GM21526 (cell line): ENCODE data around the gene FGF3.
"Not testable (repeated sequence)": the region's sequence is repeated elsewhere in the genome, so short reads cannot be mapped to it uniquely, and the experiment has no call there.

Experiments
- ATAC-seq: cut with Tn5 transposase; IDR thresholded peaks from one replicate; pipeline ENCODE4 v1.9.1; 2021; ENCODE audit warnings: moderate library complexity; ENCODE audit not compliant: unreplicated experiment, low FRiP score

The FGF3 gene

DNA sequence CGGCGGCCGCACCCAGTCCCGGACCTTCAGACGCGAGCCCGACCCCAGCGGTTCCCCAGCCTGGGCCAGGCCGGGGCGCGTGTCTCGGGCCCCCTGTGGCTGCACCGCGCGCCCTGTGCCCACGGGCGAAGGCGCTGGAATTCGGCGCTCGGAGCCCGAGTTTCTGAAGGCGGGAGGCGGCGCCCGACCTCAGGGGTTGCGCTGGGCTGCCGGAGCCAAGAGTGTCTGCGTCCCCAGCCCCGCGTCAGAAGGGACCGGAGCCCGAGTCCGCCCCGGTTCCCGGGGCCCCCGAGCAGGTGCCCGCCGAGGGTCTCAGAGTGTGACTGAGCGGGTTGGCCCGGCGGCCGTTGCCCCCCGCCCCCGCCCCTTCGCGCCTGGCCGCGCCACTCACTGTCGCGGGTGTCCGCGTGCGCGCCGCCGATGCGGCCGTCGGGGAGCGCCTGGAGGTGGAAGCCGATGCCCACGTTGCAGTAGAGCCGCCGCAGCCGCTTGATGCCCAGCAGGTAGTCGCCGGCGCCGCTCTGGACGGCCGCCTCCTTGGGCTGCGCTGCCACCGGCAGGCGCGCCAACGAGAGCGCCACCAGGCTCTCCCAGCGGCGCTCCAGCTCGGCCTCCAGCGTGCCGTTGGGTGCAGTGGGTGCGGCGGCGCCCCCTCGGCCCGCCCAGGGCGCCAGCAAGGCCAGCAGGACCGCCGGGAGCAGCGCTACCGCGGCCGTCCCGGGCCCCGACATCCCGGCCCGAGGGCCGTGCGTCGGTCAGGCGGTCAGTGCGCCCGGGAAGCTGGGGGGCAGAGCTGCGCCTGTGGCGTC is 44.7 kb downstream of the FGF3 start:
- ATAC-seq: no peak

DNA sequence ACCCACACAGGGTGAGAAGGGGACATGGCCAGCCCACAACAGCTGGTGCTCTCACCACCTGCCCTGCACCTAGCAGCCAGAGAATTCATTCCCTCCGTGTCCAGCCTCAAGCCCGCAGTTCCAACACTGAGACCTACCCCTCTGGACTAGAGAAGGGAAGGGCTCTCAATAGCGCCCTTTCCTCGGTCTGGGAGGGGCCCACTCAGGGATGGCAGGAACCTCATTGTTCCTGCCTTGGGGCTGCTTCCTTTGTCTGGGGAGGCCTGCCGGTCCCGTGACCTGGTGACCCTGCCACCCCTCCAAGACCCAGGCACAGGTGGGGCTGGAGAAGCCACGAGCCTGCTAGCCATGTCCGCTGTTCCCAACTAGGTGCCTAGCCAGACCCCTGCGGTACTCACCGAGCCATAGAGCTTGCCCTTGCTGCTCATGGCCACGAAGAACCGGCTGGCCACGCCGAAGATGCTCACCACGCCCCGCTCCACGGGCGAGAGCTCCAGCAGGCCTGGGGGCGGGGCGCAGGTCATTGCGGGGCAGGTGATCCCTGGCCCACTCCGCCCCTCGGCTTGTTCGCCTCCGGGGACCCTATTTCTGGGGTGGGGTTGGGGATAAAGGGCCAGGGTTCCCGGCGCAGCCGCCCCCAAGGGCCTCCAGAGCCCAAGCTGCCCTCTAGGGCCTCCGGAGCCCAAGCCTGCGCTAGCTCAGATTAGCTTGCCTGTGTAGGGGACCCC is 45.4 kb downstream of the FGF3 start:
- no peak for ATAC-seq

DNA sequence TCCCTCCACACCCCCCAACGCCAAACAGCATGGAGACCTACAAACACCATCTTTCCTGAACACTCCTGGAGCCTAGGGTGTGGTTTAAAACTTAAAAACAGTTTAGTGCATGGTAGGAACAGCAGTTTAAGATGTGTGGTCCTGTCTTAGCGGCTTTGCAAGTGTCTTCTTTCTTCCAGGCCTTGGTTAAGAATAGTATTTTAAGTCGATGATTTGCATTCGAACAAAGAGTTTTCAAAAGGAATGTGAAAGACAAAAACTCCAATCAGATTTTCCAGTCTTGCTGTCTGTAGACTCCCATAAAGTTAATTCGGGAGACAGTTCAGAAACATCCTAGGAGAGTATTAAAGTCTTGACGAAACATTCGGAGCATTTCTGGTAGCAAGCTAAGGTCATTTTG is 47.8 kb downstream of the FGF3 start:
- ATAC-seq: no peak

DNA sequence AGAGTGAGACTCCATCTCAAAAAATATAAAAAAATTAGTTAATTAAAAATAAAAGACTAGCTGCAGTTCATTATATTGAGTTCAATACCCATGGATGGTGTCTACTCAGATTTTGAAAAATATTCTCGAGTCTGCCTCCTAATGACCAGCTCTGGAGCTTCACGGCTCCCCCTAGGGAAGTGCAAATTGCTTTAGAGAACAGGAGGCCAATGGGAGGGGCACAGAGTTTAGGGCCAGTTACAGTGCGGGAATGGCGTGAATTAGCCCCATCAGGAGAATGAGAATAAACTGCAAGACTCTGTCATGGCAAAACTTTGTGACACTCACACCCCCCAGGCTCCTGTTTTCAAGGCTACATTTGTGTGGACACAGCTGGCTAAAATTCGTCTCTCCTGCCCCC is 48.7 kb downstream of the FGF3 start:
- no peak for ATAC-seq

DNA sequence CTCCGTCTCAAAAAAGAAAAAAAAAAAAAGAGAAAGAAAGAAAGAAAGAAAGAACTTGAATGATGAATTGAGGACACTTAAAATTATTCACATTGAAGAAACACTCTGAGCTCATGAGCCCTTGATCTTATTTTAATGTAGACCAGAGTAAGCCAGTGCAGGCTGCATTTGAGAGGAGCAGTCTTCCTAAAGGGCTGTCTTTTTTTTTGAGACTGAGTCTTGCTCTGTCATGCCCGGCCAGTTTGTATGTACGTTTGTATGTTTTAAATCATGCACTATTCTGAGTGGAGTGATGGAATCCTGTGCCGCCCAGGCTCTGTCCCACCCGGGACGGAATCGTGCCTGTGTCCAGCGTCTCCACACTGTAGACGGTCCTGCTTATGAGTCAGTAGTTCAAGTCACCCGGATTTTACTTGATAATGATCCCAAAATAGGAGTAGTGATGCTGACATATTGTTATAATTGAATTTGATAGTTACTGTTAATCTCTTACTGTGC is 53.7 kb downstream of the FGF3 start:
- no peak for ATAC-seq

DNA sequence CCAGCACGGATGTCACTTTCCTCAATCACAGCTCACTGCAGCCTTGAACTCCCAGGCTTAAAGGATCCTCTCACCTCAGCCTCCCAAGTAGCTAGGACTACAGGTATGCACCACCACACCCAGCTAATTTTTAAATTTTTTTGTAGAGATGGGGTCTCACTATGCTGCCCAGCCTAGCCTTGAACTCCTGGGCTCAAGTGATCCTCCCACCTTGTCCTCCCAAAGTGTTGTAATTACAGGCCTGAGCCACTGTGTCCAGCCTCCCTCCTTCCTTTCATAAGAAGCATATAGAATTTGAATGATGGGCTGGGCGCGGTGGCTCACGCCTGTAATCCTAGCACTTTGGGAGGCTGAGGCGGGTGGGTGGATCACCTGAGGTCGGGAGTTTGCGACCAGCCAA is 54.3 kb downstream of the FGF3 start:
- not testable (repeated sequence) for ATAC-seq

DNA sequence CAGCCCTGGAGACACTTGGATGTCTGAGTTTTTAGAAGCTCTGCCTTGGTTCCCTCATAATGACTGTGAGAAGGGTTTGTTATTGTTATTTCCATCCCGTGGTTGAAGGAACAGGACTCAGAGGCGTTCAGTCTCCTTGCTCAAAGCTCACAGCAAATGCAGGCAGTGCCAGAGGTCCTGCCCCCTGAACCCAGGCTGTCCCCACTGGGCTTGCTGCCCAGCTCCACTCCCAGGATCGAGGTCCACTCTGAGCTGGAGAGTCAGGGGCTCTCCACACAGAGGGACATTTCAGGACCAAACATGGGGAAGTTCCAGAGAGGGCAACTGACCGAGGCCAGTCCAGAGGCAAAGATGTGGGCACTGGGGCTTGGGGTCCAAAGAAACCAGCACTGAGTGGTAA is 58.9 kb downstream of the FGF3 start:
- no peak for ATAC-seq
